NCI-H1436 treated with DMSO at 0.1 percent for 48 hours (cell line): ENCODE results near the gene SGIP1.

Experiments used
- DNase-seq: peaks from one replicate; lab custom pipeline; 2025; lab: John Stamatoyannopoulos, UW

The SGIP1 gene

GRCh38 chr1:66521721-66522365, 12.1 kb upstream of the SGIP1 start:
- no peak for DNase-seq

GRCh38 chr1:66523562-66523961, 10.4 kb upstream of the SGIP1 start:
- DNase-seq: no peak

GRCh38 chr1:66525086-66525485, 8.9 kb upstream of the SGIP1 start:
- no peak for DNase-seq

- no peak for DNase-seq
Observed at GRCh38 chr1:66526036-66526435, 7.9 kb upstream of the SGIP1 start.

GRCh38 chr1:66526991-66527390, 7.0 kb upstream of the SGIP1 start:
- no peak for DNase-seq

- no peak for DNase-seq
Observed at GRCh38 chr1:66527686-66528085, 6.3 kb upstream of the SGIP1 start.

GRCh38 chr1:66528580-66528979, 5.4 kb upstream of the SGIP1 start:
- no peak for DNase-seq

- DNase-seq: no peak
Observed at GRCh38 chr1:66532214-66532613, 1.7 kb upstream of the SGIP1 start.

- DNase-seq: no peak
Observed at GRCh38 chr1:66532798-66533783, 862 bp upstream of the SGIP1 start.

- no peak for DNase-seq
Observed at GRCh38 chr1:66535061-66535460, 1.1 kb downstream of the SGIP1 start.

GRCh38 chr1:66535853-66536252, 1.9 kb downstream of the SGIP1 start:
- no peak for DNase-seq

- DNase-seq: no peak
Observed at GRCh38 chr1:66537718-66538117, 3.8 kb downstream of the SGIP1 start.

- DNase-seq: no peak
Observed at GRCh38 chr1:66539491-66539890, 5.5 kb downstream of the SGIP1 start.

GRCh38 chr1:66540434-66541032, 6.6 kb downstream of the SGIP1 start:
- DNase-seq: no peak

GRCh38 chr1:66542314-66542713, 8.4 kb downstream of the SGIP1 start:
- no peak for DNase-seq

GRCh38 chr1:66542811-66543767, 9.1 kb downstream of the SGIP1 start:
- DNase-seq: peak; percentile 90

- no peak for DNase-seq
Observed at GRCh38 chr1:66546047-66546810, 12.3 kb downstream of the SGIP1 start.

GRCh38 chr1:66549017-66549416, 15.1 kb downstream of the SGIP1 start:
- no peak for DNase-seq

- DNase-seq: no peak
Observed at GRCh38 chr1:66550243-66550642, 16.3 kb downstream of the SGIP1 start.

- DNase-seq: no peak
Observed at GRCh38 chr1:66552287-66552686, 18.3 kb downstream of the SGIP1 start.

GRCh38 chr1:66552829-66553228, 18.9 kb downstream of the SGIP1 start:
- no peak for DNase-seq
